ENCODE measurements around the gene ABCD3.
A peak's percentile ranks its signal among the peaks of the same experiment; 100 is the strongest.

ABCD3 gene

DNA sequence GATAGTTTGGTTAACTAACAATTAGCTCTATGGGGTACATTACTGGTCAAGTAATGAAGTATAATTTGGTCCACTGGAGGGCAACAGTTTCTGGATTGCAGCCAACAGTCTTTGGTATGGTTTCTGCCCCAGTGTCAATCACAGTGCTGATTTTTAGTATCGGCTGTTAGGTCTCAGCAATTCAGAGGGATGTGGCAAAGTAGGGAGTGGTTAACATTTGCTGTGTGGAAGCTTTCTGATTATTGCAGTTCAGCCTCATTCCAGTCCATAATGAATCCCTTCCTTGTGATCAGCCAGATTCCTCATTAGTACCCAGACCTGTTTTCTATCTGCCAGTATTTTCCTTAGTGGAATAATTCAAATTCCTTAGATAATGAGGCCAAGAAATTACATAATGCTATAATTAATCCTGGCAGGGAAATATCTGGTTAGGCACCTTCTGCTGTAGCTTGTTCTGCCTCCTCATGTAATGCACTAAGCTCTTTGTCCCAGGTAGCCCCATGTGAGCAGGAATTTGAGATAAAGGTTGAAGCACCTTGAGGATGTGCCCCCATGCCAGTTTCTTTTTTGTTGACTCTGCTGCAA lies 109.3 kb downstream of the ABCD3 start:
- DNase-seq (ENCODE audit: low read depth in 2 of 2) = no peak

DNA sequence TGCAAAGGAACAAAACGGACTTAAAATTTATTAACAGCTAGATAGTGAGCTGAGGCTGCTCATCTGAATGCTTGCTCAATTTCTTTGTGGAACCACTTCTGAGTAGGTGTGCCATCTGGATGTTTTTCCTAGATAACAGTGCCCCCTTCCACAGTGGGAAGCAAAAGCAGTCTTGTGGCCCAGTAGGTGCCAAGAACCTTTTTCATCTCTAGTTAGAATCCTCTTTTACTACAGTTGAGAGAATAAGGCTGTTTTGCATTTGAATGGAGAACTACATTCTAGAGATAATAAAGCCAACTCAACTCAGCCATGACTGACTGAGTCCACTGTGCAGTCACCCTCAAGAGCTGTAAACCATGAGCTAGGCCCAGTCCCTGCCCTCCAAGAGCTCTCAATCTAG lies 110.1 kb downstream of the ABCD3 start:
- no peak for DNase-seq (ENCODE audit: low read depth in 2 of 2)

DNA sequence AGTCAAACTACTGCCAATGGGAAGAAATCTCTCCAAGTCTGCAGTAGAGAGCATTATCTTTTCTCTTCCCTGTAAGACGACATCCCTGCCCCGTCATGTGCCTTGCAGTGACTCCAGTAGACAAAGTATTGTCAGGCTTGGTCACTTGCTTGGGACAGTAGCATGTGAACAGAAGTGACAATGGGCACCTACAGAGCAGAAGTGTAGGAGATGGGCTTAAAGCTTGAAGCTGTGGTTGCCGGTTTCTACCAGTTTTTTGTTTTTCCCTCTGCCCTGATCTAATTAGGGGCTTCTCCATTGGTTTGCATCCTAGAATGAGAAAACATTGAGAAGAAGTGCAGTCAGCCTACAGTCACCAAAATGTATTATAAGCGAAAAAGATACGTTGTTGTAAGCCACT lies 110.6 kb downstream of the ABCD3 start:
- no peak for DNase-seq (ENCODE audit: low read depth in 2 of 2)

DNA sequence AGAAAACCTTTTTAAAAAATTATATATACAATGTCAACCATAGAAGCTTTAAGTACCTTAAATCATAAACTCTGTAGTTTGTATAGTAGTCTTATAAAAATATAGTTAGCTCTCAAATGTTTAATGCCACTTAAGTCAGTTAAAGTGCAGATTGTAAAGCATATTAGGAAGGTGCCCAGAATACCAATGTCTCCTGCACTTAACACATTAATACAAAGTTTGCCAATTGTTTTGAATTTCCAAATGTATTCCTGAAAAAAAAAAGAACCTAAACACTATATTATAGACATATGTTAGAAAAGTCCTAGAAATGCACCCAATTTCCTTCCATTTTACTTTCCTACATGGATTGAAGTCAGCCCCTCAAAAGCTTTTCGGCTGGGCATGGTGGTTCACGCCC lies 111.2 kb downstream of the ABCD3 start:
- DNase-seq (ENCODE audit: low read depth in 2 of 2) = no peak

DNA sequence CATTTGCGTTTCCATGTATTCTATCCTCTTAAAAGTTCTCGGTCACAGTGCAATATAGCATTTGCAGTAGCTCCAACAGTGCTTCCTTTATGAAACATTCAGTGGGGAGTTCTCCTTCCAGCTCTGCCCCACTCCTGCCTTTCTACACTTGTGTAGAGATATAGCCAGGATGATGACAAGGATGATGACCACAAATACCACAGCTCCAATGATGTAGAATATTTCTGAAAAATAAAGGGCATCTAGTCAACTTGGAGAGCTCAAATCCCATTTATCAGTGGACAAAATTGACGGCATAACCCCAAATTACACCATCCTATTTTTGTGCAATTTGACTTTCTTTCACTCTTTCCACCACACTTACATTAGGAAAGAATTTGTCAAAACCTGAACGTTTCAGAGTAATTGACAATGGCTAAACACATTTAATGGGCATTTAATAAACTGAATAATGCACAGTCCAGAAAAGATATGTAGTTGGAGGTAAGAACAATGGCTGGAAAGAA lies 112.2 kb downstream of the ABCD3 start:
- DNase-seq (ENCODE audit: low read depth in 2 of 2) = no peak

DNA sequence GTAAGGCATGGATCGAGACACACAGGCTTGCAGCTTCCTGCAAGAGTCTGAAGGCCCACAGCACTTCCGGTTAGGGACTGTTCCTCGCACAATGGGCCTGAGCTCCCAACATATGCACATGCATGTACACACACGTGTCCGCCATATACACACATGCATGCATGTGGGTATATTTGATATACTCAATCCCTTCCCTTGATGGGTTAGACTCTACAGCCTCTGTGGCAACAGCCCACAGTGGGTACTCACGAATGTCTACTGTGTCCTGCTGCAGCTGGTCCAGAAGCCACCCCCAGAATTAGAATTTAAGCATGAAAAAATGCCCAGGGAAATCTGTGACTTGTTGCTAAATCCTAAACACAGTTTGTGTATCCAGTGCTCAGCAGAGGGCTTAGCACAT lies 113.5 kb downstream of the ABCD3 start:
- DNase-seq (ENCODE audit: low read depth in 2 of 2) = no peak

DNA sequence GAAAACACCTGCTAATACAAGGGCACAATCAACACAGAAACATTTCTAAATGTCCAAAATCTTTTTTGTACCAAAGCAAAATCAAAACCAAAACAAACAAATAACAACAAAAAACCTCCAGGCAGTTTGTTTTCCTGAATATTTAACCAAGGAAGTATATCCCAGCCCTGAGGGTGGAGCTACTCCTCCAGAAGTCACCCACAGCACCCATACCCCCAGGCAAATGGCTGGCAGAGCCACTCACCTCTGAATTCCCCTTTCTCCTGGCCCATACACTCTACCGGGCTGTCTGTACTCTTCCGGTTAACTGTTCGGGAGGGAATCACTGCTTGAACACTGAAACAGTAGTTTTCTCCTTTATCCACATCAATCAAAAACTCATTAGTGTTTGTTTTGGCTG lies 113.9 kb downstream of the ABCD3 start:
- DNase-seq (ENCODE audit: low read depth in 2 of 2) = no peak

DNA sequence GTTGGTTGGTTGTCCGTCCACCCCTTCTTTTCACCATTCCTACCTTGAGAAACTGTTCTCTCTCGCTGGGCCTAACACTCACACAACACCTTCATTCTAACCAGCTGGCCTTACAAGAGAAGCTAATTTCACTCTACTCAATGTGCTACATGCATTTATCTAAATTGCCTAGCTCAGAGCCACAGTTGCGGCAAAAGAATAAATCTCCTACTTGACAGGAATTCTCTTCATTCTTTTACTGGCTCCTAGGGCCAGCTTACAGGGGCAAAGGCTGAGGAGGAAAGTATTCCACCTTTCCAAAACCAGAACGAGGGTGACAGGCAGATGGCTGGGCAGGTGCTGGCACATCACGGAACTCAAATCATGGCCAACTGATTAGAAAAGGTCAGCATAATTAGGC lies 116.9 kb downstream of the ABCD3 start:
- DNase-seq (ENCODE audit: low read depth in 2 of 2) = no peak

DNA sequence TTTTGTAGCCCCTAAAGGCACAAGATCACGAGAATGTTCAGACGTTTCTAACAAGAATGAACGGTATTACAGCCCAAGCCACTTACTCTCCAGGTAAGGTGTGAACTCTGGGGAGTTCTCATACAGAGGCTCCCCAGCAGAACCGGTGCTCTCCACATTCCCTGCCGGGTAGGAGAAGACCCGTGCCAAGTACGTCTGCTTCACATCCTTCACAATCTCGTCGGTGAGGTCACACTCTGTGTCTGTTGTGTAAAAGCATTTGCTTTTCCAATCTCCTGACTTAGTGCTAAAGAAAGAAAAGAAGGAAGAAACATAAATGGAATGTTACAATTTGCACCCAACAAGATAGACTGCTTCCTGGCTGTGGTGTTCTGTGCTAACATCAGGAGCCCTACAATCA lies 117.7 kb downstream of the ABCD3 start:
- DNase-seq (ENCODE audit: low read depth in 2 of 2) = no peak

DNA sequence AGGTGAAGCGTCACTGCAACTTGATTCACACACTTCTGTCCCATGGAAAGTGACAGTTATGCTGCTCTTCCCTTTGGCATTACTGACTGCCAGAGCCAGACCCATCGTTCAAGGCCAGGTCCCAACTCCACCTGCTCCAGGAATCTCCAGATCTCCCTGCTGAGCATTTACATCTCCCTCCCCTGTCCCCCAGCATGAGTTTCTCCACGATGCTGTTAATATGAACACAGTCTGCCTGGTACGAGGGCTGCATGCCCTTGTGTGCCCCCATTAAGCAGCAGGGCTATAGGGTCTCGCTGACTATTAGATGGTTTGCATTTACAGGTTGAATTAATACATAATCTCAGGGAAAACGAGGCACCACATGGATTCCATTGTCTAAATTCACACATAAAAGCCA lies 119.1 kb downstream of the ABCD3 start:
- no peak for DNase-seq (ENCODE audit: low read depth in 2 of 2)

DNA sequence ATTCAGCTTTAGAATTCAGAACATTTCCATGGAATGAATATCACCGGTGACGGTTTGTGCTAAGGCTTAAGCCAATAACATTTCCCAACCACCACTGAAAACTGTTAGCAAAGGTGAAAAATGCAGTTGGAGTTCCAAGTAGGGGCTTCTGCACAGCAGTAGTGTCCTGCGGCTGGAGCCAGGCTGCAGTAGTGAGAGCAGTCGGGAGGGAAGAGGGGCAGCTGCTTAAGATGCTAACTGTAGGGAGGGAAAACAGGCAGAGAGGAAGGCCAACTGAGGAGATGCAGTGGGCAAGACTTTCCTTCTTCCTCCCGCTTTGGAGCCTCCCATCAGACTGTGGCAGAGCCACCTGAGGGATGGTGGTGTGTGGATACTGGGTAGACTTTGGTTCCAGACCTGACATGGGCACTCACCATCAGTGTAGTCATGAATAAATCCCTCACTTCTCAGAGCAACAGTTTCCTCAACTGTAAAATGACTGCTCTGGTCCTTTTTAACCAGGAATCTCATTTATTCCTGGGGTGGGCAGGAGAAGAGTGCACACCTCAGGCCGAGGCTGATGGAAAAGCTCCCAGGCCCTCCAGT lies 120.1 kb downstream of the ABCD3 start:
- no peak for DNase-seq (ENCODE audit: low read depth in 2 of 2)

DNA sequence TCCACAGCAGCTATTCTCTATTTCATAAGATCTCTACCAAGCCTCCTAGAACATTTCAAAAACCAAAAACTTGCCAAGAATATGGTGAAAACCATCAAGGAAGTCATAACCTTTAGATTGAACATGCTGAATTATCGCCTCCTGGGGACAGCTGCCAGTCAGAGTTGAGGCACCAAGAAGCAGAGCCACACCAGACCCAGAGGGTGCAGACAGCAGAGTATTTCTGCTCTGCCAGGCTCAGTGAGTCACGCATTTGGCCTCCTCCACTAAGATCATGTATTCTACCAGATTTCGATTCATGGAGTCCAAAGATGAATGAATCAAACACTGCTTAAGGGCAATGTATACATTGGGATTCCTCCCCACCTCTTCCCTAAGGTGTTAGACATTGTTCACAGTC lies 121.3 kb downstream of the ABCD3 start:
- no peak for DNase-seq (ENCODE audit: low read depth in 2 of 2)

DNA sequence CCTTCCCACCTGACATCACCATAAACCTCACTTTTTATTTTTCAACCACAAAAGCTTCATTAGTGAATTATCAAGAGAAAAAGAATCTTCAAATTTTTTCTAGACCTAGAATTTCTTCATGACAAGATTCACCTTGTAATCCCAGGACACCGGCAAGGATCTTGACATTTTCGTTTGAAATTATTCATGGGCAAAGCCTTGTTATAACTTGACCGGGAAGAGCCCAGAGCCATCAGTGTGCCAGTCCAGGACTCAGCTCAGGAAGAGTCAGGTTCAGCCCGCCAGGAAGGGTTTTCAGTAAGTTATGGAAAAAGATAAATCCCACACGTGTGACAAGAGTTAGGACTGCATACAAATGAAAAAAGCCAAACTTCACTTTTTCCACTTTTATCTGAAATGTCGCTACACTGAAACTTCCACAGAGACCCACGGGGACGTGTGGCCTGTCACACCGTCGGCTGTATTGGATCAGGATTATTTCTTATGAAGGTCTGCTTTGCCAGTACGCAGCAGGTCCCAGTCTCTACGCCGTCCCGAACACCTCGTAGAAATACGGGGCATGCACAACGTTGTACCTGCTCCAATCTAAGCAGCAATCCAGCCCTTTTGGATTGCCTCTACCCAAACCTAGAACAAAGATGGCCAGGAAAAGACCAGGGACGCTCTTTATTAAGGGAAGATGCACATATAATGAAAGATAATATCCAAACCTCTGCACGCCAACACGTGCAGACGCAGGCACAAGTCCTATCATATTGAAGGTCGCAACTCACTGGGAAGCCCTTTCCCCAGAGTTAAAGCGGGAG lies 122.5 kb downstream of the ABCD3 start:
- DNase-seq (ENCODE audit: low read depth in 2 of 2) = no peak

DNA sequence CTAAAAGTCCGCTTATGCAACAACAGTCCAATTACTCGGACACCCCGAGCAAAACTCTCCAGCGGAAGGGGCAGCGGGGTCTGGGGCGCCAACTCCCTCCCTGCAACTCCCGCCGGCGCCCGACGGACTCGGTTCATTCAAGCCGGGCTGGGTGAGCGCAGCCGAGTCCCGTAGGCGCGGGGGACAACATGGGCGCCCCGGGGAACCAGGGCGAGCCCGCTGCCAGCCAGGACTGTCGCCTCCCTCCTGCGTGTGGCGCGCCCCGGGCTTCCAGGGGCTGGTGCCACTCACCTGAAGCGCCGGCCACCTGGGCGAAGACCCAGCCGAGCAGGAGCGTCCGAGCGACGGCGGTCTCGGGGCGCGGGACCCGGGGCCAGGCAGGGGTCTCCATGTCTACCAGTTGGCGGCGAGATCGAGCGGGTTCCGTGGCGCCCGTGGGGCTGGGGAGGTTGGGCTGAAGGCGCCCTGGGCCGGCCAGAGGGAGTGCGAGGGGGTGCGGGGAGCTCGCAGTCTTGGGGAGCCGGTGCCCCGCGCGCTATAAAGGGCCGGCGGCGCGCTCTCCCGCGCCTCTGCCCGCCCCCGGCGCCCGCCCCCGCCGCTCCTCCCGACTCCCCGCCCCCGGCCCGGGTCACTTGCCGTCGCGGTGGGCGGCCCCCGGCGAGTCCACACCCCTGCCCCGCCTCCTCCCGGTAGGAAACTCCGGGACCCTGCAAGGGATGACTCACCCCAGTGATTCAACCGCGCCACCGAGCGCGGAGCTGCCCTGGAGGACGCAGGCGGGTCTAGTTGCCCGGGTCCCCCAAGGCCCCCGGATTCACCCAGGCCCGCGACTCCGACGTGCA lies 123.3 kb downstream of the ABCD3 start, which contains the start of gene F3:
Gene F3 (minus strand): TSS at position 514 of the 842 bp plus-strand sequence. CDS start 123 bp downstream, at position 391.
- DNase-seq (ENCODE audit: low read depth in 2 of 2) = peak; percentile 58 to 64

DNA sequence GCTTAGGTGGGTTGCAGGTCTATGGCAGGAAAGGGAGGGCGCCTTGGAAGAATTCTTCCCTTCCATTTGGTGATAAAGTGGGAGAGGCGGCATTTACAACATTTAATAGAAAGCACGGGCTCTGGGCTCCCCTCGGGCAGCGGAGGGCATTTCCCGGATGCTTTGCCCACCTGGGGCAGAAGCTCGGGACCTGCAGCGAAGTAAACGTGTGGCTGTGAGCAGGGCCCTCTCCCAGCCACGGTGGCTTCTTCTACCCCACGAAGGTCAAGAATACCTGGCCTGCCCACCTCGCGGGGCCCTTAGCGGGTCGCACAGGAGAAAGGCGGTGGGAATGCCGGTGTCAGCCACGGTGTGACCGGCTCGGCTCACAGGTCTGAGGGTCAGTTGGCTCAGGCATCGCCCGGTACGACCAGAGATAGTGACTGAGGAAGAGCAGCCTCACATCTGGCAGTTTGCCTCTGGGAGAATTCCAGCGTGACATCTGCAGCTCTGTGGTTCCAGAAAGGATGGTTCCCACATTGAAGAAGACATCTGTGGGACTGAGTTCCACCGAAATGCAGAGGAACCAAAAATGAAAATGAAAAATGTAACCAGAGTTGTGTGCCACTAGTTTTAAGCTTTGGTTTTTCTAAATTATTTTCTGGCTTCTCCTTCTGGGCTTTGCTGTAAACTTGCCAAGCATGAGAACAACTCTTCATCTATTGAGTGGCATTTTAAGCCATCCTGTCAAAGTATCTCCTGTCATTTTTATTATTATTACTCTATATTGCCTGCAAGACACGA lies 124.1 kb downstream of the ABCD3 start:
- no peak for DNase-seq (ENCODE audit: low read depth in 2 of 2)

DNA sequence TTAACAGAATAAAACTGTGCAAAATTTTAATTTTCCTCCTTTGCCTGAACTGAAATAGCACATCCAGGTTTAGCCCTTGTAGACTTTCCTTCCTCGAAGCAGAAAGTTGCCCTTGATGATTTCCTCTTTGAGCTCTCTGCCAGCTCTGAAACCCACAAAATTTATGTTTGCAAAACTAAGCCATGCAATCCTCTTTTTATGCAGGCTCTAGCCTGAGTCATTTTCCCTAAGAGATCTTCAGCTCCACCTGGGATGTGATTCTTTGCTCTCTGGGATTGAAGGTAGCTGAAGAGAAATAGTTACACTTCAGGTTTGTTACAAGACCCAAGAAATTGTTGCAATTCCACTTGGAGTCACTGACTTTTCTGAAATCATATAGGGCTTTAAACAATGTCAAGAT lies 124.8 kb downstream of the ABCD3 start:
- no peak for DNase-seq (ENCODE audit: low read depth in 2 of 2)

DNA sequence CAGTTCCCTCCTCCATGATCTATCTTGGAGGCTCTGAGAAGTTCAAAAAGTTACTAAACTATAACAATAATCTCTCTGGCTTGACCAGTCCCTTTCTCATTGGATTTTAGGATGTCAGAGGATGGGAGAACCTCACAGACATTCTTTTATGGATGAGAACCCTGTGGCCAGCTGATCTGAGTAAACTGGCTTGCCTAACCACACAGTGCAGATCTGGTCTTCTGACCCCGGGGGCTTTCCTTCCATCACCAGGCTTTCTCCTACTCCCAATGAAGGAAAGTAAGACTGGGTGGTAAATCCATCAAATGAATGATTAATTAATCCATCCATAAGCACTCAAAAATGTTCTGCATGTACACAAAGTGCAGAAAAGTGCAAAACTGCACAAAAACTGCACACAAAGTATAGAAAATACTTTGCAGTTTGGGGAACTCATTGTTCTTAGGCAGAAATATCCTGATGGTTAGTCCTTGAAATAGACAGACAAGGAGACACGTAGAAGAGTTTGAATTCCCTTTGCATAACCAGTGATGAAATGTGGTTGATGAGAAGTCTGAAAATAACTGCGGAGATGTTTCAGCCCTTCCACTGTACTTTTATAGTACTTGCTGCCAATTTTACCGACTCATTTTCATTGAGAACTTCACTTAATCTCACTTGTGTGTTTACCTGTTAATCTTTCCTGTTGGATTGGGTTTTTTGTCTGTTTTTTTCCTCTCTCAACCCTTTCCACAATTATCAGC lies 125.9 kb downstream of the ABCD3 start:
- no peak for DNase-seq (ENCODE audit: low read depth in 2 of 2)

DNA sequence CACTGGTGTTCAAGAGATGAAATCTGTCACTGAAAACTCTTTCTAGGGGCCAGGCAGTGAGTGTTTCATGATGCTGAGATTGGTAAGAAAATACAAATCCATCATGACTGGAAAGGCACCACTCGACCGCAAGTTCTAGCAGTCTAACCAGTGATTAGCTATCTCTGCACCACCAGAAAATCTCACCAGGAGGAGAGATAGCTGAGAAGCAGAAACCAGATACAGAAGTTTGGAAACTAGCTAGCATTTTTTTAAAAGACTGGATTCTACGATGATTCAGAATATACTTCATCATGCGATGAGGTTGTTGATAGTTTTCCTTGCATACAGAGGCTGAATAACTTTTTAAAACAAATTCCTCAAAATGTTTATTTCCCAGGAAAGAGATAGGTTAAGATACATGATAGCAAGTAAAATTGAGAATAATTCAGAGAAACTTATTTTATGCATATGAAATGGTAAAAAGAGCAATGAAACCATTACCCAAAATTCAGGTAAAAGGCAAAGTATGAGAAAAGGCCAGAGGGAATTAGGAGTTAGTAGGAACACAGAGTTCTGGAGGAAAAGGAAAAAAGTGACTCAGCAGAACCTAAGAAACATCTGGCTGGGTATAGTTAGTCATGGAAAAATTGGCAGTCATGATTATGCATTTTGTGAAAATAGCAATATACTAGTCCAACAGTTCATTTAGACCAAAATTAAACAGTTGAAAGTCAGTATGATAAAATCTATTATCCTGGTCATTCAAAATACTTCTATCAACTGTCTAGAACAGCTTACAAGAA lies 126.7 kb downstream of the ABCD3 start:
- no peak for DNase-seq (ENCODE audit: low read depth in 2 of 2)

DNA sequence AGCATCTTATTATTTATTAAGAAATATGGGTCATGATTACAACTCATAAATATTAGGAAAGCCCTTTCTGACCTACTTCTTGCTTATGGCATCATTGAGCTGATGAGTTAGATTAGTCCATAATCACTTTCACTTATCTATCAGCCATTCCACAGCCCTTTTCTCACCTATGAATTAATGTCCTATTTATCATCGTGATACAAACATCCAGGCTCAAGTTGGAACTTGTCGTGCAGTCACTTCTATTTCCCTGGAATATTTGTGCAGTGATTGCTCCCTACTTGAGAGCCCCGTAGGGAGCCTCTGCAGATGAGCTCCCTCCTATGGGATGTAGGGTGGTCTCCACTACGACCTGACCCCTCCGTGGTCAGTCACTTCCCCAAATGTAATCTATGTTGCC lies 131.5 kb downstream of the ABCD3 start:
- no peak for DNase-seq (ENCODE audit: low read depth in 2 of 2)

DNA sequence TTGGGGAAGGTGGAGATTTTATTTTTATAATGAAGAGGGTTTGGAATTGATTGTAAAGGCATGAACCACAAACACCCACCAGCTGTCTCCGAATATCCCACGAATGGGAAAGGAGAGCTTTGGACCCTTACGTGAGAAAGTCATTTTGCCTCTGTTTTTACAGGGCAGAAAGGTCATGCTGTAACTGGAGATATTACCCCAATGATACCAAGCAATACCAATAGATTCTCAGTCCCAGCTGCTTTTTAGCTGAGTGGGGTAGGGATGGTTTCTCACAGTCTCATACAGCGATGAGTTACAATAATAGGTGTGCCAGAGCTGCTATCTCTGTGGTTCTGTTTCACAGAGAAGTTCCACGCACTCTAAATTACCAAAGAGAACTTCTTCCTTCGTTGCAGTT lies 132.2 kb downstream of the ABCD3 start:
- DNase-seq (ENCODE audit: low read depth in 2 of 2) = no peak
